ENCODE data around the gene MRPL52.
"Not testable (repeated sequence)": the region's sequence is repeated elsewhere in the genome, so short reads cannot be mapped to it uniquely, and the experiment has no call there.

GRCh38 chr14:22852178-22852577 is 22.5 kb downstream of the MRPL52 start:
- not testable (repeated sequence) for TF ChIP-seq CTCF (conservative IDR thresholded peaks at IDR 0.05; ENCODE audit: low read length); EZH2phosphoT487 (IDR thresholded peaks at IDR 0.05; ENCODE audit: borderline replicate concordance, low read depth, low read length)
